WI38 (cell line): ENCODE measurements around the gene ST7L.

ENCODE experiments used
- H3K4me3 ChIP-seq: 2 replicates; pipeline ENCODE4 v1.5.1; 2011; ENCODE audit warnings: low read depth, mild to moderate bottlenecking, control low read depth, low read length
- CTCF ChIP-seq: IDR thresholded peaks from 2 replicates; pipeline ENCODE4 v1.5.1; 2012; ENCODE audit warnings: low read depth, mild to moderate bottlenecking, control low read depth, low read length

The ST7L gene

GRCh38 chr1:112583366-112583765, 35.6 kb downstream of the ST7L start:
- TF ChIP-seq CTCF, result no peak
- no peak overlapping the region for H3K4me3 ChIP-seq

GRCh38 chr1:112581586-112582192, 37.3 kb downstream of the ST7L start:
- TF ChIP-seq CTCF, result no peak
- H3K4me3 ChIP-seq, result no peak overlapping the region

- TF ChIP-seq CTCF, result no peak
Observed at GRCh38 chr1:112579801-112580510, 39.0 kb downstream of the ST7L start.

GRCh38 chr1:112576240-112576639, 42.7 kb downstream of the ST7L start:
- H3K4me3 ChIP-seq, result no peak overlapping the region
- no peak for TF ChIP-seq CTCF

More at GRCh38 chr1:112579801-112580510, 39.0 kb downstream of the ST7L start:
- no peak overlapping the region for H3K4me3 ChIP-seq

- no peak overlapping the region for H3K4me3 ChIP-seq
- no peak for TF ChIP-seq CTCF
Observed at GRCh38 chr1:112575154-112575804, 43.7 kb downstream of the ST7L start.

GRCh38 chr1:112565800-112566199, 53.1 kb downstream of the ST7L start:
- no peak overlapping the region for H3K4me3 ChIP-seq
- no peak for TF ChIP-seq CTCF

- H3K4me3 ChIP-seq, result no peak overlapping the region
- no peak for TF ChIP-seq CTCF
Observed at GRCh38 chr1:112564081-112564480, 54.9 kb downstream of the ST7L start.
